NT2/D1 (cell line): ENCODE measurements around the gene TMEM106A.
"Not testable (repeated sequence)": the region's sequence is repeated elsewhere in the genome, so short reads cannot be mapped to it uniquely, and the experiment has no call there.

Experiments
- DNase-seq: peaks from one replicate; pipeline ENCODE4 v3.0.0-alpha.2; 2011; ENCODE audit warnings: low read depth, low spot score
- H3K27me3 ChIP-seq: 2 replicates; pipeline ENCODE4 v1.6.0; 2011; ENCODE audit warnings: mild to moderate bottlenecking; ENCODE audit not compliant: insufficient read length, insufficient read depth
- H3K36me3 ChIP-seq: 2 replicates; pipeline ENCODE4 v1.6.1; 2011; ENCODE audit warnings: mild to moderate bottlenecking, low read length, mixed read lengths; ENCODE audit not compliant: insufficient read depth, insufficient read length
- H3K4me1 ChIP-seq: 2 replicates; pipeline ENCODE4 v1.5.1; 2011; ENCODE audit not compliant: insufficient read depth, insufficient read length
- H3K4me3 ChIP-seq: 2 replicates; pipeline ENCODE4 v1.5.1; 2011; ENCODE audit warnings: low read depth; ENCODE audit not compliant: insufficient read length
- H3K9ac ChIP-seq: 2 replicates; pipeline ENCODE4 v1.6.0; 2011; ENCODE audit warnings: low read depth; ENCODE audit not compliant: insufficient read length
- H3K9me3 ChIP-seq: 2 replicates; pipeline ENCODE4 v1.5.1; 2011; ENCODE audit warnings: mild to moderate bottlenecking, low read length; ENCODE audit not compliant: insufficient read depth
- SUZ12 ChIP-seq: IDR thresholded peaks from 2 replicates; pipeline ENCODE4 v1.6.1; 2011; ENCODE audit not compliant: insufficient read length, insufficient read depth; ENCODE audit errors: extremely low read depth
- YY1 ChIP-seq: IDR thresholded peaks from 2 replicates; pipeline ENCODE4 v1.6.1; 2011; ENCODE audit not compliant: insufficient read length, insufficient read depth
- ZNF274 ChIP-seq: IDR thresholded peaks from 2 replicates; pipeline ENCODE4 v1.6.1; 2011; ENCODE audit warnings: mild to moderate bottlenecking, low read depth, low read length

TMEM106A gene

DNA sequence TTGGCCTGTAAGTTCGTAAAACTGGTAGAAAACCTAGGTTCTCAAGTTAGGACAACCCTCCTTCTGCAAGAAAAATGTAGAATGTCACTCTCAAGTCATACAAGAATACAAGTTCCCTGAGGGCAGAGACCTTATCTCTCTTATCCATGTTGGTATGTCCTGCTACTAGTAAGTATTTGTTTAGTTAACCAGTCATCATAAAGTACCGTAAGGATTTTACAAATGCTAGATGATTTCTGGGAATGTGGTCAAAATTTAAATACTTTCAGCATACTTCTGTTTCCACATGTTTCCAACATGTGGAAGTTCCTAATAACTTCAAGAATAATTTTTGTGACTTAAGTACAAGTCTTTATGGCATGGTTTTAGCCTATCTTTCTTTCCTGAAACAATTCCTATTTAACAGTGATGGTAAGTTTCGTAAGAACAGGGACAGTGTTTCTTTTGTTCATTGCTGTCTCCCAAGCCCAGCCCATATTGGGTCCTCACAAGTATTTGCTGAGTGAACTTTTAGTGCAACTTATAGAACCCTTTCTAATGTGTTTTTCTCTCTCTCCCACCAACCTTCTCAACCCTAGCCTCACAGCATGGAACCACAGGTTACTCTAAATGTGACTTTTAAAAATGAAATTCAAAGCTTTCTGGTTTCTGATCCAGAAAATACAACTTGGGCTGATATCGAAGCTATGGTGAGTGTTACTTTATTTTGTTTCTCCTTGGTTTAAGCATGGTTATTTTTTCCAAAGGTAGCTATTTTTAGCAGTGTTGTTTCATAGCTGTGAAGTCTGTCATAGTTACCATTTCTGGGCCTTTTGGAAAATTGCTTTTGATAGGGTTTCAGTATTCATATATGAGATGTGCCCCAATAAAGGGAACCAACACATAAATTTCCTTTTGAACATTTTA, 36.2 kb upstream of the TMEM106A start:
- Histone ChIP-seq H3K9me3 (no peaks in the 10 kb centered on the region), H3K36me3 (peaks cover 25% of the 10 kb centered on the region), H3K4me3 (no peak overlapping the region), H3K4me1 (no peaks in the 10 kb centered on the region), H3K27me3 (no peaks in the 10 kb centered on the region), H3K9ac (no peak overlapping the region)
- no peak for DNase-seq
- TF ChIP-seq YY1 (no peak), SUZ12 (no peak), ZNF274 (no peak)

DNA sequence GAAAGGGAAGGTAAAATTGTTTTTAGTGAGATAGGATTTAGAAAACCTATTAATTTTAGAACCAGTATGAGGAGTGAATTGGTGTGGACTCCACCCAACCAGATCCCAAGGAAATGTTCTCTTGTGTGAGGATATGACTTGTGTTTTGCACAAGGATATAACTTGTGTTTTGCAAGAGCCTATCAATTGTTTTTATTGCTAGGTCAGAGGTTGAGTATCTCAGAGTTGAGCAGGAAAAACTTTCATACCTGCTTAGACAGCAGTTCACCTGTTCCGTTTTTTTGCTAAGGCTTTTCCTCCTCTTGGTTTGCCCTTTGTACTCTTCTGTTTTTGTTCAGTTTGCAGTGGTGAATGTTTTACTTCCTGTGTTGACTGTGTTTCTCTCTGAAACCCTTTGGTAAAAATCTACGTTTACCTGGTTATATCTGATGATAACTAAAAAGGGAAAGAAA, 35.5 kb upstream of the TMEM106A start:
- DNase-seq: no peak
- peaks cover 25% of the 10 kb centered on the region for H3K36me3 ChIP-seq
- H3K4me3 ChIP-seq: no peak overlapping the region
- no peaks in the 10 kb centered on the region for H3K9me3 ChIP-seq
- H3K9ac ChIP-seq: no peak overlapping the region
- TF ChIP-seq SUZ12 (no peak), ZNF274 (no peak), YY1 (no peak)
- H3K4me1 ChIP-seq: no peaks in the 10 kb centered on the region
- no peaks in the 10 kb centered on the region for H3K27me3 ChIP-seq

DNA sequence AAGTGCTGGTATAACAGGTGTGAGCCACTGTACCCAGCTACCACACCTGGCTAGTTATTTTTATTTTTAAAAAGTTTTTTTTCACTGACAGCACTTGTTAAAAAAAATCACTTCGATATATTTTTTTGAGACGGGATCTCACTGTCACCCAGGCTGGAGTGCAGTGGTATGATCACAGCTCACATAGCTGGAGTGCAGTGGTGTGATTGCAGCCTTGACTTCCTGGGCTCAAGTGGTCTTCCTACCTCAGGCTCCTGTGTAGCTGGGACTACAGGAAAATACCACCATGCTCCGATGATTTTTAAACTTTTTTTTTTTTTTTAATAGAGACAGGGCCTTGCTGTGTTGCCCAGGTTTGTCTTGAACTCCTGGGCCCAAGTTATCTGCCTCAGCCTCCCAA, 27.8 kb upstream of the TMEM106A start:
- Histone ChIP-seq H3K9ac (no peak overlapping the region), H3K4me3 (no peak overlapping the region), H3K9me3 (no peaks in the 10 kb centered on the region), H3K36me3 (peaks cover 23% of the 10 kb centered on the region), H3K4me1 (no peaks in the 10 kb centered on the region), H3K27me3 (no peaks in the 10 kb centered on the region)
- no peak for TF ChIP-seq ZNF274
- no peak for TF ChIP-seq SUZ12
- no peak for TF ChIP-seq YY1
- no peak for DNase-seq

DNA sequence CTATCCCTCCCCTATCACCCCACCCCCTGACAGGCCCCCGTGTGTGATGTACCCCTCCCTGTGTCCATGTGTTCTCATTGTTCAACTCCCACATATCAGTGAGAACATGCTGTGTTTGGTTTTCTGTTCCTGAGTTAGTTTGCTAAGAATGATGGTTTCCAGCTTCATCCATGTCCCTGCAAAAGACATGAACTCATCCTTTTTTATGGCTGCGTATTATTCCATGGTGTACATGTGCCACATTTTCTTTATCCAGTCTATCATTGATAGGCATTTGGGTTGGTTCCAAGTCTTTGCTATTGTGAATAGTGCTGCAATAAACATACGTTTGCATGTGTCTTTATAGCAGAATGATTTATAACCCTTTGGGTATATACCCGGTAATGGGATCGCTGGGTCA, 25.0 kb upstream of the TMEM106A start:
- DNase-seq, H3K9ac ChIP-seq, H3K27me3 ChIP-seq, H3K4me1 ChIP-seq, H3K9me3 ChIP-seq, H3K4me3 ChIP-seq: not testable (repeated sequence)
- peaks cover 41% of the 10 kb centered on the region for H3K36me3 ChIP-seq

DNA sequence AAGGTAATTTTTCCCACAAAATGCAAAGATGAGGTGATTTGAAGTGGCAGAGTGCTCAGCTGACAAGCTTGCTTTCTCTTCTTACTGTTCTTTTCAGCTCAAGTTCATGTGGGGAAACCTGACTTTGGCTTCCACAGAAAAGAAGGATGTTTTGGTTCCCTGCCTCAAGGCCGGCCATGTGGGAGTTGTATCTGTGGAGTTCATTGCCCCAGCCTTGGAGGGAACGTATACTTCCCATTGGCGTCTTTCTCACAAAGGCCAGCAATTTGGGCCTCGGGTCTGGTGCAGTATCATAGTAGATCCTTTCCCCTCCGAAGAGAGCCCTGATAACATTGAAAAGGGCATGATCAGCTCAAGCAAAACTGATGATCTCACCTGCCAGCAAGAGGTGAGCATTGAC, 18.4 kb upstream of the TMEM106A start:
- Histone ChIP-seq H3K4me1 (peaks cover 2% of the 10 kb centered on the region), H3K9me3 (no peaks in the 10 kb centered on the region), H3K9ac (no peak overlapping the region), H3K4me3 (no peak overlapping the region), H3K27me3 (no peaks in the 10 kb centered on the region), H3K36me3 (peaks cover 75% of the 10 kb centered on the region)
- TF ChIP-seq YY1: no peak
- TF ChIP-seq ZNF274: no peak
- no peak for TF ChIP-seq SUZ12
- DNase-seq: no peak

DNA sequence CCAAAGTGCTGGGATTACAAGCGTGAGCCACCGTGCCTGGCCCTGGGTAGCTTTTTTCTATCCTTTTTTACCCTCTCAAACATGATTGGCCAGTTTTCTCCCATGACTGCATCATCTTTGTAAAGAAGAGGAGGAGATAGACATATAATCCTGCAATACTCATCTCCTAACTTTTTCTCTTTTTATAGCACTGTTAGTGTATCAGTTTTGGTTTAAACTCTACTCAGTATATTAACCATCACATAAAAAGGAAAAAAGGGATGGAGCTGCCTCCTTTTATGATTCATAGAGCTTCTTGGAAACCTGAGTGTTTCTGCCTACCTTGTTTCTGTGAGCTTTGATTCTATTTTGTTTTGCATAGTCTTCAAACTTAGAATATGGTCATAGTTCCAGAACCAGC, 12.0 kb upstream of the TMEM106A start:
- peaks cover 74% of the 10 kb centered on the region for H3K36me3 ChIP-seq
- H3K9me3 ChIP-seq: no peaks in the 10 kb centered on the region
- no peak for TF ChIP-seq YY1
- no peak for TF ChIP-seq ZNF274
- TF ChIP-seq SUZ12: no peak

DNA sequence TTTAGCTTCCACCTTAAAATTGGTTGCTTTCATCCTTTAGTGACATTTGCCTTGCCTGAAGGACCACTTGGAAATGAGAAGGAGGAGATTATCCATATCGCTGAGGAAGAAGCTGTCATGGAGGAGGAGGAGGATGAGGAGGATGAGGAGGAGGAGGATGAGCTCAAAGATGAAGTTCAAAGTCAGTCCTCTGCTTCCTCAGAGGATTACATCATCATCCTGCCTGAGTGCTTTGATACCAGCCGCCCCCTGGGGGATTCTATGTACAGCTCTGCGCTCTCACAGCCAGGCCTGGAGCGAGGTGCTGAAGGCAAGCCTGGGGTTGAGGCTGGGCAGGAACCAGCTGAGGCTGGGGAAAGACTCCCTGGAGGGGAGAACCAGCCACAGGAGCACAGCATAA, 11.5 kb upstream of the TMEM106A start:
- no peak for DNase-seq
- no peak for TF ChIP-seq YY1
- TF ChIP-seq SUZ12: no peak
- no peak for TF ChIP-seq ZNF274
- peaks cover 70% of the 10 kb centered on the region for H3K36me3 ChIP-seq
- H3K9ac ChIP-seq: no peak overlapping the region
- H3K27me3 ChIP-seq: no peaks in the 10 kb centered on the region
- no peaks in the 10 kb centered on the region for H3K9me3 ChIP-seq
- no peak overlapping the region for H3K4me3 ChIP-seq
- peaks cover 2% of the 10 kb centered on the region for H3K4me1 ChIP-seq

More for the DNA sequence above, 12.0 kb upstream of the TMEM106A start:
- no peaks in the 10 kb centered on the region for H3K27me3 ChIP-seq
- DNase-seq: no peak
- H3K4me1 ChIP-seq: peaks cover 2% of the 10 kb centered on the region
- H3K9ac ChIP-seq: no peak overlapping the region
- H3K4me3 ChIP-seq: no peak overlapping the region

DNA sequence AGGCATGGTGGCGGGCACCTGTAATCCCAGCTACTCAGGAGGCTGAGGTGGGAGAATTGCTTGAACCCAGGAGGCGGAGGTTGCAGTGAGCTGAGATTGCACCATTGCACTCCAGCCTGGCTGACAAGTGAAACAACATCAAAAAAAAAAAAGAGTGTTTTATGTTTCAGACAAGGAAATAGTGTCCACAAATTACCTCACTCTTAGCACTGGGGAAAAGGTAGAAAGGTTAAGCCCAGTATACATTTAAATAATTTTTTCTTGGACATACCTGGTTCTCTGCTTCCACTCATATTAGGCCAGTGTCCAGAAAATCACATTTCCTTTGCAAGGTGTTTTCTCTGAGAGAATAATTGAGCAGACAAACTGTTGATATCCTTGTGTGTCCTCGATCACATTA, 8.7 kb upstream of the TMEM106A start:
- not testable (repeated sequence) for H3K27me3 ChIP-seq, H3K9ac ChIP-seq, H3K4me1 ChIP-seq, H3K4me3 ChIP-seq, H3K9me3 ChIP-seq, DNase-seq
- H3K36me3 ChIP-seq: peaks cover 56% of the 10 kb centered on the region
